Loucy (cell line): ENCODE results near the gene MLIP.

Experiments
- H2AFZ ChIP-seq: fragments of 200-600 bp; sonication (generic); 2 replicates; pipeline ENCODE4 v1.6.0; 2016; ENCODE audit warnings: antibody characterized with exemption, mild to moderate bottlenecking, low read length, moderate library complexity
- H3F3A ChIP-seq: fragments of 200-600 bp; 2 replicates; pipeline ENCODE4 v1.6.0; 2016; ENCODE audit warnings: antibody characterized with exemption, low read depth, mild to moderate bottlenecking
- H3K27me3 ChIP-seq: fragments of 200-600 bp; sonication (generic); 2 replicates; pipeline ENCODE4 v1.6.1; 2014; ENCODE audit warnings: low read length, mild to moderate bottlenecking; ENCODE audit not compliant: insufficient read depth, poor library complexity, severe bottlenecking
- H3K36me3 ChIP-seq: fragments of 200-600 bp; sonication (generic); 2 replicates; pipeline ENCODE4 v1.6.1; 2016; ENCODE audit warnings: low read length; ENCODE audit not compliant: insufficient read depth
- H3K4me1 ChIP-seq: fragments of 200-600 bp; sonication (generic); 2 replicates; pipeline ENCODE4 v1.5.1; 2014; ENCODE audit warnings: low read length, mild to moderate bottlenecking; ENCODE audit not compliant: insufficient read depth, poor library complexity, severe bottlenecking
- H3K4me2 ChIP-seq: fragments of 200-600 bp; sonication (generic); 2 replicates; pipeline ENCODE4 v1.6.0; 2014; ENCODE audit warnings: antibody characterized with exemption, low read length, low read depth, mild to moderate bottlenecking; ENCODE audit not compliant: poor library complexity, severe bottlenecking
- H3K4me3 ChIP-seq: fragments of 200-600 bp; sonication (generic); 2 replicates; pipeline ENCODE4 v1.5.1; 2014; ENCODE audit warnings: low read length, mild to moderate bottlenecking, mixed read lengths; ENCODE audit not compliant: poor library complexity, severe bottlenecking
- H3K79me2 ChIP-seq: fragments of 200-600 bp; sonication (generic); 2 replicates; pipeline ENCODE4 v1.6.1; 2014; ENCODE audit warnings: low read length; ENCODE audit not compliant: insufficient read depth
- H3K9ac ChIP-seq: fragments of 200-600 bp; sonication (generic); 2 replicates; pipeline ENCODE4 v1.6.0; 2014; ENCODE audit warnings: mild to moderate bottlenecking, low read depth, low read length, moderate library complexity; ENCODE audit not compliant: poor library complexity, severe bottlenecking
- H3K9me2 ChIP-seq: fragments of 200-600 bp; sonication (generic); replicated peaks from 2 replicates; pipeline ENCODE4 v1.6.1; 2016; ENCODE audit warnings: low read depth, low read length, mixed read lengths
- H3K9me3 ChIP-seq: fragments of 200-600 bp; sonication (generic); 2 replicates; pipeline ENCODE4 v1.6.1; 2014; ENCODE audit warnings: mild to moderate bottlenecking, antibody characterized with exemption, low read length, low read depth; ENCODE audit not compliant: insufficient read depth
- H4K20me1 ChIP-seq: fragments of 200-600 bp; sonication (generic); 2 replicates; pipeline ENCODE4 v1.6.0; 2014; ENCODE audit warnings: antibody characterized with exemption, low read length, mild to moderate bottlenecking; ENCODE audit not compliant: insufficient read depth, poor library complexity, severe bottlenecking
- CTCF ChIP-seq: fragments of 200-600 bp; sonication (generic); conservative IDR thresholded peaks from 2 replicates; pipeline ENCODE4 v1.5.1; 2014; ENCODE audit warnings: mild to moderate bottlenecking, antibody characterized with exemption, low read length
- EZH2phosphoT487 ChIP-seq: fragments of 200-600 bp; IDR thresholded peaks from 2 replicates; pipeline ENCODE4 v1.6.1; 2018; ENCODE audit warnings: antibody characterized with exemption, mild to moderate bottlenecking, moderate library complexity, borderline replicate concordance

The MLIP gene

DNA sequence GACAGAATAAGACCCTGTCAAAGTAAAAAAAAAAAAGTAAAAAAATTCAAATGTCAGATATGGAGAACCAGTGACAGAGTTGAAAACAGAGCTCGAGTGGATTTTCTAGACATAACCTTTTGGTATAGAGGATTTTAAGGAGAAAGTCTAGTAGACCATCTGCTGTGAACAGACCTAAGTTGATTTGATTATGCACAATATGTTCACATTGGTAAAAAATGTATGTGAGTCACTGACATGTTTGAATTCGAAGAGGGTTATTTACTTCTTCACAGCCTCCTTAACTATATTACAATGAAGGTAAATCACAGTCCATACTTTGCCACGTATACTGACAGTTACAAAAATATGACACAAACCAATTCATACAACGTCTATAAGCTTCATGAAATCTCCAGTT lies 204.4 kb downstream of the MLIP start:
- H2AFZ ChIP-seq = no peak overlapping the region
- H3K9me2 ChIP-seq = no peaks in the 10 kb centered on the region
- no peaks in the 10 kb centered on the region for H3K4me1 ChIP-seq
- H3F3A ChIP-seq = no peaks in the 10 kb centered on the region
- no peaks in the 10 kb centered on the region for H3K9me3 ChIP-seq
- no peak overlapping the region for H3K4me2 ChIP-seq
- H3K79me2 ChIP-seq = no peaks in the 10 kb centered on the region
- no peak overlapping the region for H3K4me3 ChIP-seq
- TF ChIP-seq EZH2phosphoT487 (no peak), CTCF (no peak)
- no peaks in the 10 kb centered on the region for H3K27me3 ChIP-seq
- H3K9ac ChIP-seq = no peak overlapping the region
- H3K36me3 ChIP-seq = no peaks in the 10 kb centered on the region
- H4K20me1 ChIP-seq = no peaks in the 10 kb centered on the region
